Neural cell (in vitro differentiated cells): ENCODE measurements around the gene KRT36.

Experiments
- CTCF ChIP-seq: fragments of 450-650 bp; IDR thresholded peaks from 2 replicates; pipeline ENCODE4 v1.5.1; 2014; ENCODE audit warnings: antibody characterized with exemption, mild to moderate bottlenecking, moderate library complexity; ENCODE audit not compliant: poor library complexity, severe bottlenecking
- EZH2 ChIP-seq: fragments of 200-600, 300-800 bp; shearing (Covaris generic), sonication (generic); IDR thresholded peaks from 2 replicates; pipeline ENCODE4 v1.6.1; 2014; ENCODE audit warnings: antibody characterized with exemption, low read length, borderline replicate concordance, mild to moderate bottlenecking; ENCODE audit not compliant: insufficient read depth, poor library complexity, severe bottlenecking
- RAD21 ChIP-seq: fragments of 450-650 bp; conservative IDR thresholded peaks from 2 replicates; pipeline ENCODE4 v1.6.1; 2014; ENCODE audit warnings: antibody characterized with exemption, mild to moderate bottlenecking, moderate library complexity
- SMC3 ChIP-seq: fragments of 450-650 bp; conservative IDR thresholded peaks from 2 replicates; pipeline ENCODE4 v1.6.1; 2014; ENCODE audit warnings: antibody characterized with exemption, mild to moderate bottlenecking, moderate library complexity; ENCODE audit not compliant: poor library complexity

GRCh38 chr17:41504246-41504977 is 14.7 kb upstream of the KRT36 start:
- no peak for TF ChIP-seq RAD21
- TF ChIP-seq CTCF = no peak
- TF ChIP-seq SMC3 = no peak
- no peak for TF ChIP-seq EZH2
